ENCODE results near the gene IGDCC3. TPM values are rescaled to one million over a fixed set of nuclear protein-coding genes. Genes with fewer than 3 reads are reported as not detected.
"Not testable (repeated sequence)": the region's sequence is repeated elsewhere in the genome, so short reads cannot be mapped to it uniquely, and the experiment has no call there.

The IGDCC3 gene
- polyA plus RNA-seq, 3 donors, result 6.1 to 7.1 (median 6.4) TPM

DNA sequence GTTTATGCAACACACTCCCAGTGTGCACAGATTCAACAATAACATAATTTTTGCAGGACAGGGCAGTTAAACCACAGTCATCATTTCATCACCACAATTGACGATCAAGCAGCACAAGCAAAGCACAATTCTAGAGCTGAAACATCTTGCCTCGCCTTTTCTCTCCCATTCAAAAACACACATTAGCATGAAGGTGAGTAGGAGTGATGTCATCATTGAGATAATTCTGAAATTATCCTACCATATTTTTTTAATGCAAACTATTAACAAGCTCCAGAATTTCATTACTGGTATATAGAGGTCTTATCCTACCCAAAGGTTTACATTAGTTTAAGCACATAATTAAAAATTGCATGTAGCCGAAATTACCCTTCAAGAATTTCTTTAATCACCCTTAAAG is 3.5 kb downstream of the IGDCC3 start:
- no peak for DNase-seq (ENCODE audit: low read depth in 3 of 3, low spot score in 2 of 3)

- DNase-seq (ENCODE audit: low read depth in 3 of 3, low spot score in 2 of 3), result no peak
Measured at GRCh38 chr15:65373163-65373651, 4.6 kb downstream of the IGDCC3 start.

- no peak for DNase-seq (ENCODE audit: low read depth in 3 of 3, low spot score in 2 of 3)
Measured at GRCh38 chr15:65372787-65373067, 5.1 kb downstream of the IGDCC3 start.

GRCh38 chr15:65371976-65372786 is 5.6 kb downstream of the IGDCC3 start:
- no peak for DNase-seq (ENCODE audit: low read depth in 3 of 3, low spot score in 2 of 3)

GRCh38 chr15:65370885-65371284 is 6.9 kb downstream of the IGDCC3 start:
- DNase-seq (ENCODE audit: low read depth in 3 of 3, low spot score in 2 of 3), result no peak

GRCh38 chr15:65369651-65370050 is 8.2 kb downstream of the IGDCC3 start:
- no peak for DNase-seq (ENCODE audit: low read depth in 3 of 3, low spot score in 2 of 3)

GRCh38 chr15:65369212-65369547 is 8.6 kb downstream of the IGDCC3 start:
- DNase-seq (ENCODE audit: low read depth in 3 of 3, low spot score in 2 of 3), result no peak

- no peak for DNase-seq (ENCODE audit: low read depth in 3 of 3, low spot score in 2 of 3)
Measured at GRCh38 chr15:65368302-65369211, 9.2 kb downstream of the IGDCC3 start.

- no peak for DNase-seq (ENCODE audit: low read depth in 3 of 3, low spot score in 2 of 3)
Measured at GRCh38 chr15:65366122-65366892, 11.5 kb downstream of the IGDCC3 start.

DNA sequence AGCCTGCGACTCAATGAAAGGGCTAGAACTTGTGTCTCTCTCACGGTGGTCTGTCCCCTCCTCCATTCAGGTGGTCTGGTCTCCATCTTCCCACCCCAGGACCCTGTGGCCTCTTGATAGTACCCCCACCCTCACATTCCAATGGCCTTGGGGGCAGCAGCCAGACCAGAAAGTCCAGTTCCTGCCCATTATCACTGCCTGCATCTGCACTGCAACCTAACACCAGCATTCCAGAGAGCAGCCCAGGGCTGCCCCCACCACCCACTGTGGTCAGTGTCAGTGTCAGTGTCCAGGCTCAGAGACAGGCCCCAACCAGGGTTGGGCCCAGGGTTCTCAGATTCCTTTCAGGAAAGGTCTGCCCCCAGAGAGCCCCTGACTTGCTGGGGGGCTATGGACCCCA is 12.6 kb downstream of the IGDCC3 start:
- DNase-seq (ENCODE audit: low read depth in 3 of 3, low spot score in 2 of 3), result peak in 1 of 3 donors; percentile 41

DNA sequence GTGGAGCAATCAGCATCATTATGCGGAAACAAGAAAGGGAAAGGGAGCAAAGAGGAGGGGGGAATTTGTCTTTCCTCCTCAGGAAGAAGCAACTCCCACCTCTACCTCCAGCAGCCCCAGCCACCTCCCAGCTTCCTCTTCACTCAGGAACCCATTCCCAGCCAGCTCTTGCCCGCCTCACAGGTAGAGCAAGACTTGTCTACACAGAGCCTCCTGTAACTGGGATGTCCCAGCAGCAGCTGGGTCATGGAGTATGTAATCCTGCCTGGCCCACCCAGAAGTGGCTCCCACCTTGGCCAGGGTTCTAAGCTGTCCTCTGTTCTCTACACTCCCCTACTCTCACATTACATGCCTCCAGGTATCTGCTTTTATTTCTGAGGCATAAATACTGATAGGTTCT is 14.0 kb downstream of the IGDCC3 start:
- no peak for DNase-seq (ENCODE audit: low read depth in 3 of 3, low spot score in 2 of 3)

DNA sequence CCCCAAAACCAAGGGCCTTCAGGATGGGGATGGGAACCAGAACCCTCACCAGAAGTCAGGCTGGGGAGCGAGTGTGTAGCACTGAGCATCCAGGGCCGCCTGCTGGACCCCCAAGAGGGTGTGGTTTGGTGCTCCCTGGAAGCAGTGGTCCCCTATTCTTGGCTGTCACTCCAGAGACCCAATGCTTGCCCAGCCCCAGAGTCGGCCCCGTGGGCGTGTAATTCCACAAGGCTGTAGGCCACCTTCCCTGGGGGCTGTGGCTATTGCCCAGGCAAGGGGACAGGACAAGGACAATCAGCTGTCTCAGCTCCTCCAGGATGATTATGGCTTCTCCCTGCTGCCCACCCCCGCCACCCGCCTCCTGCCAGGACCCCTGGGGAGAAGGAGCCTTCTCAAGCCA is 14.5 kb downstream of the IGDCC3 start:
- no peak for DNase-seq (ENCODE audit: low read depth in 3 of 3, low spot score in 2 of 3)

DNA sequence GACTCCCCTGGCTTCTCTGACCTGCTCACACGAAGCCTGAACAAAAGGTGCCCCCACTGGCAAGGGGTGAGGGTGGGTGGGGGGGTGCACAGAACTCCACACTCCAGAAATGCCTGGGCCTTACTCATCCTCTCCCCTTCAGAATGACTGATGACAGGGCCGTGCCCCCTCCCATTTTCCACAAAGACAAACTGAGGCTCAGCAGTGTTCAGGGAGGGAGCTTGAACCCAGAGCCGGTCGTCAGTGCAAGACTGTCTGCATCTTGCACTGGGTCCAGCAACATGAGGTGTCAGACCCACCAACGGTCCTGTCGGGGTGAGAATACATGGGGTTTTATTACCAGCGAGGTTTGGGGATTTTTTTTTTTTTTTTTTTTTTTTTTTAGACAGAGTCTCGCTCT is 15.3 kb downstream of the IGDCC3 start:
- DNase-seq (ENCODE audit: low read depth in 3 of 3, low spot score in 2 of 3), result no peak

- DNase-seq (ENCODE audit: low read depth in 3 of 3, low spot score in 2 of 3), result no peak
Measured at GRCh38 chr15:65361708-65362459, 15.9 kb downstream of the IGDCC3 start.

- no peak for DNase-seq (ENCODE audit: low read depth in 3 of 3, low spot score in 2 of 3)
Measured at GRCh38 chr15:65360506-65360905, 17.3 kb downstream of the IGDCC3 start.

- DNase-seq (ENCODE audit: low read depth in 3 of 3, low spot score in 2 of 3), result no peak
Measured at GRCh38 chr15:65355988-65356353, 21.8 kb downstream of the IGDCC3 start.

DNA sequence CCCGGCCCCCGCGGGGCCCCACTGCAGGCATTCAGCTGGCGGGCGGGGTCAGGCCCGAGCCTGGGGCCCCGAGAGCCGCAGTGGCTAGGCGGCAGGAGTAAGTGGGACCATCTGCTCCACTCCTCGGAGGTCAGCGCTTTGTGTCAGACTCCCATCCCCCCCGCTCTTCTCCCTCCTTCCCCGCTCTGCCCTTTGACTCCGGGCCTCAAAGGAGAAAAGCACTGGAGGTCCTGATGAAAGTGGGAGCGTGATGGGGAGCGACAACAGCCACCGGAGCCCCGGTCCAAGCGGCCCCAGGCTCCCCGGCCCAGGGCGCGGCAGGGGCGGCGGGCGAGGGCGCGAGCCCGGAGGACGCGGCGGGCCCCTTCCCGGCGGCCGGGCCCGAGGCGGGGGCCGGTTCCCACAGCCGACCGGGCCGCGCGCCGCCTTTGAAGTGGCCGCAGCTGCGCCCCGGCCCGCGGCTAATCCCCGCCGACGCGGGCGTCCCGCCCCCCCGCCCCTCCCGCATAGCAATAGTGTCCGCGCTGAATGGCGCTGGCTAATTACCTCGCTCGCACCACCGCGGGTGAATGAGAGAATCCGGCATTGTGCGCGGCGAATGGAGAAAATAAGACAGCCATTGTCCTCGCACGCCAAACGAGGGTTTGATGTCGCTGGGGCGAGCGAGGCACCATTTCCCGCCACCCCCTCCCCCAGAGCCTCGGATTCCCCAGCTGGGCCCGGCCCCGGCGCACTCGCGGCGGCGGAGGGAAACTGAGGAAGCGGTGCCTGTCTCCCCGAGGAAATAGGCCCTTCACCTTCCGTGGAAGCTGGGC is 22.4 kb downstream of the IGDCC3 start:
- no peak for DNase-seq (ENCODE audit: low read depth in 3 of 3, low spot score in 2 of 3)

DNA sequence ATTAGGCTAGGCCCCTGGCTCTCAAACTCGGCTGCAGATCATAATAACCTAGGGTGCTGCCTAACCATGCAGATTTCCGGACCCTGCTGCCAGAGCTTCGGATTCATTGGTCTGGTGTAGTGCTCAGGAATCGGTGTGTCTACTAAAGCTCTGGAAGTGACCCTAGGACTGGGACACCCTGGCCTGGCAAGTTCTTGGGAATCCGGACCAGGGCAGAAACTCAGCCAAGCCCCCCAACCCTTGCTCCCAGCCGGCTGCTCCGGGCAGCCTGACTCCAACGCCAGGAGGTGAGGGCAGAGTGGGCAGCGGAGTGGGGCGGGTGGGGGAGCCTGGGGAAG is 23.0 kb downstream of the IGDCC3 start:
- no peak for DNase-seq (ENCODE audit: low read depth in 3 of 3, low spot score in 2 of 3)

DNA sequence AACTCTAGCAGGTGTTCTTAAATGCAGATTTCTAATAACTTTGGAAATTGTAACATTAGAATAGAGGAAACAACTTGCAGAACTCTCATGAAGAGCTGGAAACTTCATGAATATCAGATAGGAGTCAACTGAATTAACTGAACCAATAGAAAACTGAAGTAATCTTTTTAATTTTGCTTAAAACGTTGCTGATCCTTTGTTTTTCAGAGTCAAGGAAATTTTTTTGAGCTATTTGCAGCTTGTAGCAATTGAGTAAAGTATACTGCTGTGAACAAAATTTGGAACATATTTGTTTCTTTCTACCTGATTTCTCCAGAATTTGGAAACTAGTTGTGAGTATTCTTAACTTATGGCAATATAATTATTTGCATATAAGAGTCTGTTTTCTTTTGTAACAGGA is 25.8 kb downstream of the IGDCC3 start:
- DNase-seq (ENCODE audit: low read depth in 3 of 3, low spot score in 2 of 3), result not testable (repeated sequence)

DNA sequence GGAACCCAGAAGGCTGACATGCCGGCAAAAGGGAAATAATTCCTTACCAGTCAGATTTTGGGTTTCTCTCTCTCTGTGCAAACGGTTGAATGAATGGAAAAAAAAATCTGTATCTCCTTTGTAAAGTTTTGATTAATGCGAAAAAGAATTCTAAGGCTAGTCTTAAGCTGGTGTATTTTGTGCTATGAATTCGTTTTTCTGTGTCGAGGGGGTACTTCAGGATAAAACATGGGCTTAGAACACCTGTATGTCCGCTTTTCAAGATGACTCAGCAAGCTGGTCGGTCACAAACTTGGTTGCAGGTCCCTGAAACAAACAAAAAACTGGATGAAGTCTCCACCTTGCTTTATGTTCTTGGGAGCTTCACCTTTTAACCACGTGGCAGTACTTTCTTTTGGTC is 28.5 kb downstream of the IGDCC3 start:
- no peak for DNase-seq (ENCODE audit: low read depth in 3 of 3, low spot score in 2 of 3)

Measured in right renal cortex interstitium (tissue), 3 donors.